ENCODE results near the gene MAGOHB. TPM values are rescaled to one million over a fixed set of nuclear protein-coding genes. Genes with fewer than 3 reads are reported as not detected.

Gene MAGOHB
- total RNA-seq, result 20.9 and 22.6 TPM in 2 replicates

DNA sequence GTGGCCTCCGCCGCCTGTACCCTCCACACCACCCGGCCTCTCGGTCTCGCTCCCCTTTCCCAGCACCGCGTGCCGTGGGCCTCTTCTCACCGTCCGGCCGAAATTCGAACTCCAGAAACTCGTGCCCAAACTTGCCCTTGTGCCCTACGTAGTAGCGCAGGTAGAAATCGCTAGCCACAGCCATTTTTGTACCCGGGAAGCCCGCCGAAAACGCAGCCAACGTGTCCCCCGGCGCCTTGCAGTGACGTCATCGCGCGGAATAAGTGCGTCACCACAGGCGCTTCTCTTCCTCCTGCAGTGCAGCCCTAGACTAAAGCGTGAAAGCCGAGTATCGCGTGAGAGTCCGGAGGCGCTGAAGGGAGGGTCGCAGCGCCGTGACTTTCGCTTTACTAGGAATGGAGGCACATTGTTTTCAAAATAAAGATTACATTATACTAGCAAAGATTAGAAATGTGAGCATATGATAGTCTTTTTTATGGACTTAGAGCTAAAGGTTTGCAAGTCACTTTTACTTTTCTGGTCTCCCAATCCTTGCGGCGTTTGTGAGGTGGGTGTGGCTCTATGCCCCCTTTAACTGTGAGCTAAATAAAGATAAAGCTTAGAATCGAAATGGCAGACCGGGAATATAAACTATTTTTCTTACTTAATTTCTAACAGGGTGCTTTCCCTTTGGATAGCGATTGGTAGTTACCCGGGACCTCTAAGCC is at the start of gene MAGOHB:
Gene MAGOHB, minus strand, starts transcription at position 261 of the 707 bp plus-strand sequence. Its CDS starts 77 bp downstream, at position 184.

Other genes starting within 250 kb of the MAGOHB start
- gene KLRK1, start 223.6 kb downstream of the MAGOHB start, total RNA-seq, result not detected in 2 replicates
- not detected in 2 replicates for gene KLRC4, start 203.9 kb downstream of the MAGOHB start, total RNA-seq
- gene KLRC3, start 193.0 kb downstream of the MAGOHB start, total RNA-seq, result not detected in 2 replicates
- not detected in 2 replicates for gene KLRC2, start 177.6 kb downstream of the MAGOHB start, total RNA-seq
- gene KLRC1, start 160.2 kb downstream of the MAGOHB start, total RNA-seq, result not detected in 2 replicates
- gene EIF2S3B, start 107.7 kb downstream of the MAGOHB start, total RNA-seq, result 0.49 and 0.54 TPM in 2 replicates
- not detected in 2 replicates for gene STYK1, start 60.4 kb upstream of the MAGOHB start, total RNA-seq
- 174 and 185 TPM in 2 replicates for gene YBX3, start 109.7 kb upstream of the MAGOHB start, total RNA-seq
- gene TAS2R7, start 189.0 kb upstream of the MAGOHB start, total RNA-seq, result not detected in 2 replicates
- gene TAS2R8, start 193.7 kb upstream of the MAGOHB start, total RNA-seq, result not detected in 2 replicates
- gene TAS2R9, start 196.6 kb upstream of the MAGOHB start, total RNA-seq, result not detected in 2 replicates
- gene TAS2R10, start 212.7 kb upstream of the MAGOHB start, total RNA-seq, result 0.36 TPM in 1 of 2 replicates, not detected in the other
- gene PRR4, start 235.9 kb upstream of the MAGOHB start, total RNA-seq, result not detected in 2 replicates